ENCODE results near the gene GSS. TPM values are rescaled to one million over a fixed set of nuclear protein-coding genes. Genes with fewer than 3 reads are reported as not detected.
A peak's percentile ranks its signal among the peaks of the same experiment; 100 is the strongest.

The GSS gene
- total and polyA plus RNA-seq, 2 donors (not counting 1 experiment from before 2014, with no cell fraction given) = 55.3 to 71.3 TPM

DNA sequence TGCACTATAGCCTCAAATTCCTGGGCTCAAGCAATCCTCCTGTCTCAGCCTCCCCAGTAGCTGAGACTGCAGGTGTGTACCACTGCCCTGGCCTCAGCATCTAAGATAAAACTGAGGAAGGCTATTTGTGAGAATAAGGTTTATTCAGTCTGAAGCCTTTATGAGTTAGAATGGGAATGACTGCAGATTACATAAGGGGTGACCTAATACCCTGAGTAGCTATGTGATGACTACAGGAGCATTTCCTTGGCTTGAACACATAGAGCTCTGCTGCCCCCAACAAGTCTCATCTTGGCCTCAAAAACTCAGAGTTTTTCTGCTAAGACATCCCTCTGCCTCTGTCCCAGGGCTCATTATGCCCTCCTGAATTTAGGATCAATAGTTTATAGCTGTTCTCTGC, 7.6 kb downstream of the GSS start:
- peaks cover 2% of the 10 kb centered on the region for H3K4me1 ChIP-seq (ENCODE audit: control insufficient read depth, extremely low read depth, insufficient read depth, low read length)
- no peaks in the 10 kb centered on the region for H4K20me1 ChIP-seq (ENCODE audit: control insufficient read depth, extremely low read depth, insufficient read depth, low read length)
- H3K27me3 ChIP-seq (ENCODE audit: control insufficient read depth, insufficient read depth, low read length) = no peaks in the 10 kb centered on the region
- H3K9me3 ChIP-seq (ENCODE audit: control insufficient read depth, insufficient read depth, low read depth, low read length) = no peaks in the 10 kb centered on the region
- H3K36me3 ChIP-seq (ENCODE audit: control insufficient read depth, insufficient read depth, low read length) = peaks cover 7% of the 10 kb centered on the region
- TF ChIP-seq EZH2 (IDR thresholded peaks at IDR 0.05; ENCODE audit: low read length, missing control alignments) = no peak
- peak in 1 of 2 donors; percentile 8 for TF ChIP-seq CTCF (conservative IDR thresholded peaks at IDR 0.05 in 1 of 2, IDR thresholded peaks at IDR 0.05 in 1 of 2; ENCODE audit: low read depth in 1 of 2, low read length in 2 of 2)
- H3K9ac ChIP-seq (ENCODE audit: insufficient read depth, low read length) = no peak overlapping the region
- no peak overlapping the region for H3K27ac ChIP-seq (ENCODE audit: insufficient read depth, low read length)
- peak; percentile 67 to 80 for DNase-seq (ENCODE audit: low read depth in 2 of 2)
- H3K4me3 ChIP-seq (replicated peaks in 1 of 4; ENCODE audit: control extremely low read depth in 1 of 4, insufficient read depth in 1 of 4, low read depth in 3 of 4, low read length in 4 of 4) = no peak overlapping the region
- no peak overlapping the region for H3K4me2 ChIP-seq (ENCODE audit: extremely low read depth, insufficient read depth, low read length)
- no peaks in the 10 kb centered on the region for H3K79me2 ChIP-seq (ENCODE audit: control insufficient read depth, insufficient read depth, low read length)
- no peak overlapping the region for H2AFZ ChIP-seq (ENCODE audit: low read length)

DNA sequence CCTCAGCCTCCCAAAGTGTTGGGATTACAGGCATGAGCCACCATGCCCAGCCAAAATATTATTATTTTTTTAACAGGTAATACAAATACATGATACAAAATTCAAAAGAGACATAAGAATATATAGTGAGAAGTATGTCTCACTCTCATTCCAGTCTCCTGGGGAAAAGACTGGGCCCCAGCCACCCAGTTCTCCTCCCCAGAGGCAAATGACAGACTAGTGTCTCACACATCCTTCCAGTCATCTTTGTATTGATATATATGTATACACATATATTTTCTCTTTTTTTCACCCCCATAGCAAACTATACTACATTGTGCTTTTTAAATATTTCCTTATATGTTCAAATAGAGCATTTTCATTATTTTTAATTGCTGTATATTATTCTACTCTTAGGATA, 8.3 kb downstream of the GSS start:
- H3K36me3 ChIP-seq (ENCODE audit: control insufficient read depth, insufficient read depth, low read length) = peaks cover 11% of the 10 kb centered on the region
- no peak overlapping the region for H3K9ac ChIP-seq (ENCODE audit: insufficient read depth, low read length)
- H3K4me1 ChIP-seq (ENCODE audit: control insufficient read depth, extremely low read depth, insufficient read depth, low read length) = peaks cover 2% of the 10 kb centered on the region
- no peaks in the 10 kb centered on the region for H3K79me2 ChIP-seq (ENCODE audit: control insufficient read depth, insufficient read depth, low read length)
- H3K4me2 ChIP-seq (ENCODE audit: extremely low read depth, insufficient read depth, low read length) = no peak overlapping the region
- no peak overlapping the region for H3K27ac ChIP-seq (ENCODE audit: insufficient read depth, low read length)
- H2AFZ ChIP-seq (ENCODE audit: low read length) = no peak overlapping the region
- H3K4me3 ChIP-seq (replicated peaks in 1 of 4; ENCODE audit: control extremely low read depth in 1 of 4, insufficient read depth in 1 of 4, low read depth in 3 of 4, low read length in 4 of 4) = no peak overlapping the region
- H3K27me3 ChIP-seq (ENCODE audit: control insufficient read depth, insufficient read depth, low read length) = no peaks in the 10 kb centered on the region
- no peaks in the 10 kb centered on the region for H3K9me3 ChIP-seq (ENCODE audit: control insufficient read depth, insufficient read depth, low read depth, low read length)
- DNase-seq (ENCODE audit: low read depth in 2 of 2) = no peak
- TF ChIP-seq CTCF (conservative IDR thresholded peaks at IDR 0.05 in 1 of 2, IDR thresholded peaks at IDR 0.05 in 1 of 2; ENCODE audit: low read depth in 1 of 2, low read length in 2 of 2) (no peak), EZH2 (IDR thresholded peaks at IDR 0.05; ENCODE audit: low read length, missing control alignments) (no peak)
- no peaks in the 10 kb centered on the region for H4K20me1 ChIP-seq (ENCODE audit: control insufficient read depth, extremely low read depth, insufficient read depth, low read length)

GRCh38 chr20:34946661-34947060, 8.9 kb downstream of the GSS start:
- TF ChIP-seq CTCF (conservative IDR thresholded peaks at IDR 0.05 in 1 of 2, IDR thresholded peaks at IDR 0.05 in 1 of 2; ENCODE audit: low read depth in 1 of 2, low read length in 2 of 2) (no peak), EZH2 (IDR thresholded peaks at IDR 0.05; ENCODE audit: low read length, missing control alignments) (no peak)
- Histone ChIP-seq H4K20me1 (ENCODE audit: control insufficient read depth, extremely low read depth, insufficient read depth, low read length) (no peaks in the 10 kb centered on the region), H2AFZ (ENCODE audit: low read length) (no peak overlapping the region), H3K36me3 (ENCODE audit: control insufficient read depth, insufficient read depth, low read length) (peaks cover 12% of the 10 kb centered on the region), H3K27me3 (ENCODE audit: control insufficient read depth, insufficient read depth, low read length) (no peaks in the 10 kb centered on the region), H3K4me1 (ENCODE audit: control insufficient read depth, extremely low read depth, insufficient read depth, low read length) (peaks cover 2% of the 10 kb centered on the region), H3K4me3 (replicated peaks in 1 of 4; ENCODE audit: control extremely low read depth in 1 of 4, insufficient read depth in 1 of 4, low read depth in 3 of 4, low read length in 4 of 4) (no peak overlapping the region), H3K79me2 (ENCODE audit: control insufficient read depth, insufficient read depth, low read length) (no peaks in the 10 kb centered on the region), H3K9me3 (ENCODE audit: control insufficient read depth, insufficient read depth, low read depth, low read length) (no peaks in the 10 kb centered on the region), H3K27ac (ENCODE audit: insufficient read depth, low read length) (no peak overlapping the region), H3K9ac (ENCODE audit: insufficient read depth, low read length) (no peak overlapping the region), H3K4me2 (ENCODE audit: extremely low read depth, insufficient read depth, low read length) (no peak overlapping the region)
- peak in 1 of 2 donors; percentile 69 for DNase-seq (ENCODE audit: low read depth in 2 of 2)
